Omental fat pad (tissue), 4 donors: ENCODE results near the gene OR4C45. TPM values are rescaled to one million over a fixed set of nuclear protein-coding genes. Genes with fewer than 3 reads are reported as not detected.
"Not testable (repeated sequence)": the region's sequence is repeated elsewhere in the genome, so short reads cannot be mapped to it uniquely, and the experiment has no call there.

Experiments
- ATAC-seq: fragments of 150-250 bp; one replicate; pipeline ENCODE4 v1.9.1; 2016; ENCODE audit warnings: mild to moderate bottlenecking, moderate library complexity; ENCODE audit not compliant: low FRiP score
- DNase-seq: peaks from one replicate; pipeline ENCODE4 v3.0.0-alpha.2; 2019; ENCODE audit warnings: low spot score
- CTCF ChIP-seq, 3 donors: fragments of 450-650 bp; IDR thresholded peaks; one replicate each; pipeline ENCODE4 v1.5.1; 2016 to 2017; ENCODE audit warnings: antibody characterized with exemption in 3 of 3, mild to moderate bottlenecking in 3 of 3, moderate library complexity in 2 of 3
- total RNA-seq, 4 donors: library from RNA; depleted of rRNA; stranded (reverse); fragments of >200 nt; gene quantifications; one replicate each; pipeline ENCODE4 v1.1.0, GENCODE V29; 2016

OR4C45 gene
- total RNA-seq, 4 donors from 2014 or later, result not detected

- ATAC-seq (no peak), DNase-seq (no peak)
- TF ChIP-seq CTCF (IDR thresholded peaks at IDR 0.05), result no peak
These were observed 45.3 kb downstream of the OR4C45 start for GRCh38 chr11:50078001-50078400.

GRCh38 chr11:50078946-50079345 is 46.3 kb downstream of the OR4C45 start:
- not testable (repeated sequence) for ATAC-seq, DNase-seq

- no peak for ATAC-seq
- TF ChIP-seq CTCF (IDR thresholded peaks at IDR 0.05), result no peak
- no peak for DNase-seq
These were observed 47.6 kb downstream of the OR4C45 start for GRCh38 chr11:50080256-50080655.

Other genes starting within 250 kb of the OR4C45 start
- not detected for gene OR4C13, start 80.5 kb upstream of the OR4C45 start, total RNA-seq
- not detected for gene OR4C12, start 50.3 kb upstream of the OR4C45 start, total RNA-seq